ENCODE results near the gene BCL11B. TPM values are rescaled to one million over a fixed set of nuclear protein-coding genes. Genes with fewer than 3 reads are reported as not detected.
A peak's percentile ranks its signal among the peaks of the same experiment; 100 is the strongest.

Gene BCL11B
- total RNA-seq, 2 donors from 2014 or later, result 54.4 to 58.0 TPM

DNA sequence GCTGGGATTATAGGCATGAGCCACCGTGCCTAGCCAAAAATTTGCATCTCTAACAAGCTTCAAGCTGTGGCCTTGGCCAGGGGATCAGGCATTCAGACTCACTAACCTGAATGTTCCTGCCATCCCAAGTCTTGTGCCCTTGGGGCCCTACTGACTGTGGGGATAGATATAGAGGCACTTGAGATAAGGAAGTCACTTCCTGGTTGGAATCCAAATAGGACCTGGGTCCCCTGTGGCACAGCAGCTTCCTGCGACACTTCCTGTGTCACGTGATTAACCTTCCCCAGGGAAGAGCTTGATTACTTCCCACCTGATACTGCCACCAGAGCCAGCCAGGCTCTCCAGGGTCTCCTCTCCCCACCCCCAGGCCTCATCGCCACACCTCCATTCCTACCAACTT is 128.2 kb downstream of the BCL11B start:
- no peaks in the 10 kb centered on the region for H3K27me3 Mint-ChIP-seq (ENCODE audit: low read depth)
- DNase-seq, result no peak
- ATAC-seq (replicated peaks in 1 of 2), result no peak
- H3K4me3 Mint-ChIP-seq, result no peak overlapping the region
- no peaks in the 10 kb centered on the region for H3K4me1 Mint-ChIP-seq (ENCODE audit: low read depth)
- H3K36me3 Mint-ChIP-seq (ENCODE audit: insufficient read depth in 2 of 2), result no peaks in the 10 kb centered on the region
- H3K9me3 Mint-ChIP-seq, result no peaks in the 10 kb centered on the region
- H3K27ac Mint-ChIP-seq, result no peak overlapping the region

DNA sequence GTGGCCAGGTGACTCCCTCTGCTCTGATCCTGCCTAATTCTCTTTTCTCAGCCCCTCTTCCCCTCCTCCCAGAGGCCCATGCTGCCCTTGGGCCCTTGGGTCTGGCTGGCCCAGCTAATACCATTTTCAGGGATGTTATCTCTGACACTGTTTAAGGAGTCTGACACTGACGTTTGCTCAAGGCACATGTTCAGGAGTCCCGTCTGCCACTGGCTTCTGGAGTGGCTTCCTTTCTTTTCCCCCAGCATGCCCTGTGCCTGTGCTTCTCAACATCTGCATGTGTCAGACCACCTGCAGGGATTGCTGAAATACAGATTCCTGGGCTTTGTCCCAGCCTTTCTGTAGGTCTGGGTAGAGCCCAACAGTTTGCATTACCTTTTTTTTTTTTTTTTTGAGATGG is 128.9 kb downstream of the BCL11B start:
- ATAC-seq (replicated peaks in 1 of 2), result no peak
- no peaks in the 10 kb centered on the region for H3K9me3 Mint-ChIP-seq
- H3K27me3 Mint-ChIP-seq (ENCODE audit: low read depth), result no peaks in the 10 kb centered on the region
- H3K4me1 Mint-ChIP-seq (ENCODE audit: low read depth), result peaks cover 5% of the 10 kb centered on the region
- H3K4me3 Mint-ChIP-seq, result no peak overlapping the region
- H3K27ac Mint-ChIP-seq, result no peak overlapping the region
- no peak for DNase-seq
- H3K36me3 Mint-ChIP-seq (ENCODE audit: insufficient read depth in 2 of 2), result no peaks in the 10 kb centered on the region

DNA sequence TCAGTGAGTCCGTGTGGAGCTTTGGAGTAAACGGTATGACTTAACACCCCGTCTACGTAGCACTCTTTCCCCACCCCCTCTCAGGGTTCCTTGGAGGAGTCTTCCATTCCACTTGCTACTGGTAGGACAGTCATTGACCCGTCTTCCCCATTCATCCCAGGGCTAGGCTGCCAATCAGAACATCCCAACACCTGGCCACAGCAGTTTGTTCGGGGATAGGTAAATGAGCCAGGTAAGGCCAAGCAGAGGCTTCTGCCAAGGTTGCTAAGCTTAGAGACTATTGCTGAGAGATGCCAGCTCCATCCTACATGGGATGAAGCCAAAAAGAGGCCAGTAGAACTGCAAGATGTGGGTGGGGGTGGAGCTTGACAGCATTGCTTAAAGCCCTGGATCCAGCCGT is 130.8 kb downstream of the BCL11B start:
- Mint-ChIP-seq H3K27me3 (ENCODE audit: low read depth) (no peaks in the 10 kb centered on the region), H3K27ac (no peak overlapping the region), H3K9me3 (no peaks in the 10 kb centered on the region), H3K4me3 (no peak overlapping the region), H3K36me3 (ENCODE audit: insufficient read depth in 2 of 2) (no peaks in the 10 kb centered on the region), H3K4me1 (ENCODE audit: low read depth) (peaks cover 13% of the 10 kb centered on the region)
- ATAC-seq (replicated peaks in 1 of 2) (no peak), DNase-seq (no peak)

DNA sequence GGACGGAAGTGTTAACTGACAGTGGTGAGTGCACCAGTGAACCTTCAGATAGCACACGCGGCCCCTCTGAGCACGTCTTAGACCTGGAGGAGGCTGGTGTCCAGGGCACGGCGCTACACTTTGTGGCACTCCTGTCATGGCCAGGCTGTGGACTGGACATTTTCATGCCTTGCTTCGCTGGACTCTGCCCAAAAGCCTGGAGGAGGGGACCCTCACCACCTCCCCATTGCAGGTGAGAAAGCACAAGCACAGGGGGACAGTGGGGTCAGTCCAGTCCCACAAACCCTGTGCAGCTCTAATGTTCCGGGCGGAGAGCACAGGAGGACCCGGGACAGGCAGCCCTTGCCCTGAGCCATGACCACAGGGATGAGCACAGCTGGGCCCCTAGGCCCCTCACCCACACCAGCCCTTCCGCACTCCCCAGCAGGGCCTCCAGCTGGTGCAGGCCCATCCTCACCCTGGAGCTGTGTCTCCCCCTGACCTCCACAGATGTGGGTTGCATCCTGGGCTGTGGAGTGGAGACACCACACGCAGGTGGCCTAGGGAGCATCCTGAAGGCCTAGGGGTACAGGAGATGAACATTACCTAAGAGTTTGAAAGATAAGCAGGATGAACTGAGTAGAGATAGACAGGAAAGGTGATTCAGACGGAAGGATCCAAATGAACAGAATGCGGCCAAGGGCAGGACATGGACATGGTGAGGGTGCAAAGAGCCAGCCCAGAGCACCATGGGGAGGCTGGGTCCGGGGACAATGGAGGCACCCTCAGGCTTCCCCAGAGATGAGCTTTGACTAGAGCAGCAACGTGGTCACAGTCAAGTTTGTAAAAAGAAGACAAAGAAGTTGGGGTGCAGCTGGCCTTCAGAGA is 132.8 kb downstream of the BCL11B start:
- peaks cover 13% of the 10 kb centered on the region for H3K4me1 Mint-ChIP-seq (ENCODE audit: low read depth)
- no peaks in the 10 kb centered on the region for H3K9me3 Mint-ChIP-seq
- no peaks in the 10 kb centered on the region for H3K36me3 Mint-ChIP-seq (ENCODE audit: insufficient read depth in 2 of 2)
- H3K27me3 Mint-ChIP-seq (ENCODE audit: low read depth), result no peaks in the 10 kb centered on the region
- no peak overlapping the region for H3K27ac Mint-ChIP-seq
- ATAC-seq (replicated peaks in 1 of 2), result no peak
- DNase-seq, result no peak
- H3K4me3 Mint-ChIP-seq, result no peak overlapping the region

DNA sequence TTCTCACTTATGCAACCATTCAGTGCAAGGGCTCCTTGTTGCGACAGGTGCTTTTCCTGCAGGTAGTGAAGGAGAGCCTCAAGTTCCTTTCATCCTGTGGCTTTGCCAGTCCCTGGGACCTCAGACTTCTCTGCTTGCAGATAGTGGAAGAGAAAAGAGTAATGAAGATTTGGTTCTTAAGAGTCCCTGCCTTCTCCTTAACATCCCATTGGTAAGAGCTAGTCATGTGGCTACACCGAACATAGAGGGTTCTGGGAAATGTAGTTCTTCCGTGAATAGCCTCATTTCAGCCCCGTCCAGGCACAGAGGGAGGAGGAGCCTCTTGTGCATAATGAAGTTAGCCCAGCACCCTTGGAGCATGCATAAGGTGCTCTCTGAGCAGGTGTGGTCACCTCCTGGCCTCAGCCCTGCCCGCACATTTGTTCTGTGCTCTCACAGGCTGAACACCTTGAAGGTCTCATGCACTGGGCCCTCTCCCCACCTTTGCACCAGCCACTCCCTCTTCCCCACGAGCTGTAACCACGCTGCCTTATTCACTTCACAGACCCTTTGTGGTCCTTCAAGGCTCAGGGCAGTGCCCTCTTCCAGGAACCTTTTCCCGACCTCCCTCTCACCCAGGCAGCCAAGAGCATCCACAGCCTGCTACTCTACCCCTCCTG is 134.0 kb downstream of the BCL11B start:
- H3K36me3 Mint-ChIP-seq (ENCODE audit: insufficient read depth in 2 of 2), result no peaks in the 10 kb centered on the region
- H3K4me1 Mint-ChIP-seq (ENCODE audit: low read depth), result peaks cover 13% of the 10 kb centered on the region
- DNase-seq (peak in 1 of 2 donors; percentile 14), ATAC-seq (replicated peaks in 1 of 2) (peak; percentile 51 to 78)
- no peak overlapping the region for H3K27ac Mint-ChIP-seq
- peak overlapping the region; percentile 37 to 42 for H3K4me3 Mint-ChIP-seq
- H3K27me3 Mint-ChIP-seq (ENCODE audit: low read depth), result no peaks in the 10 kb centered on the region
- H3K9me3 Mint-ChIP-seq, result no peaks in the 10 kb centered on the region

DNA sequence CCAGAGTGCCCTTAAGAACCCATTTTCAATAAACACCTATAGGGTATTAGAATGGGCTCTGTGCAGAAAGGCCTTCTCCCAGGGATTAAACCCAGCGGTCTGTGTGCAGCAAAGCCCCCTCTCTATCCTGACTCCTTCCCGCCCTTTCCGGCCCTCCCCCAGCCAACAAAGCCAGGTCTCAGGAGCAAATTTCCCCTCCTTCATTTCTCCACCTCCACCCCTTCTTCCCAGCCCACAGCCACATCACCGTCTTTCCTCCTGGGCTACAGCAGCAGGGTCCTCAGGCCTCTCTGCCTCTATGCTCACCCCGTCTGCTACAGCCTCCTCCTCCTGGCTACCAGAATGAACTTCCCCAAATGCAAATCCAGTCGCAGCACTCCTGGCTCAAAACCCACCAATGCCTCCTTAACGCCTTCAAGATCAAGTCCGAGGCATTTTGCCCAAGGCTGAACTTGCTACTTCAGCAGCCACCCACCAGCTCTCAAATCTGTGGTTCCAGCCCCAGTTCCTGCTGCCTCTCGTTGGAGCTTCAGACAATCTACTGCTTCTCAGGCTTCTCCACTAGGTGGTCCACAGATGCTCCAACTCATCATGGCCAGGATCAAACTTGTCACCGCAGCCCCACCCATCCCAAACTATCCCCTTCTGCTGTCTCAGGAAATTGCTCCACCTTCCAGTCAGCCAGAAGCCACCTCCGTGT is 134.8 kb downstream of the BCL11B start:
- H3K27me3 Mint-ChIP-seq (ENCODE audit: low read depth), result no peaks in the 10 kb centered on the region
- DNase-seq (no peak), ATAC-seq (replicated peaks in 1 of 2) (no peak)
- no peaks in the 10 kb centered on the region for H3K9me3 Mint-ChIP-seq
- H3K4me1 Mint-ChIP-seq (ENCODE audit: low read depth), result peaks cover 13% of the 10 kb centered on the region
- no peak overlapping the region for H3K27ac Mint-ChIP-seq
- no peaks in the 10 kb centered on the region for H3K36me3 Mint-ChIP-seq (ENCODE audit: insufficient read depth in 2 of 2)
- peak overlapping the region in 1 of 2 donors; percentile 37 for H3K4me3 Mint-ChIP-seq

DNA sequence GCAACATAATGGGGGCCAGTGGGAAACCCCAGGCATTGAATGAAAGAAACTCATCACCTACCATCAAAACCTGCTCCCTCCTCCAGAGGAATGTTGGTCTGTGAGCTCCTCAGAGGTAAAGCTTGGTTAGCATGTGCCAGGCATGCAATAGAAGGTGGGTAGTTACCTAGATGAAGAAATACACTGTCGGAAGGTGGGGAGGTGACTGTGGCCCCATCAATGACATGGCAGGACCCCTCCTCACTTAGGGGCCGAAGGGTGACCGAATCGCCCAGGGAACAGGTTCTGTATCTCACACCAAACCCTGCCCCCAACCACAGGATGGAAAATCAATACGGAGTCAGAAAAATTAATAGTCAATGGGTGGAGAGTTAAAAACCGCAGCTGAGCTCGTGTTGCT is 135.6 kb downstream of the BCL11B start:
- ATAC-seq (replicated peaks in 1 of 2), result no peak
- DNase-seq, result no peak
- Mint-ChIP-seq H3K4me1 (ENCODE audit: low read depth) (peaks cover 13% of the 10 kb centered on the region), H3K27me3 (ENCODE audit: low read depth) (no peaks in the 10 kb centered on the region), H3K27ac (no peak overlapping the region), H3K36me3 (ENCODE audit: insufficient read depth in 2 of 2) (no peaks in the 10 kb centered on the region), H3K4me3 (no peak overlapping the region), H3K9me3 (no peaks in the 10 kb centered on the region)

DNA sequence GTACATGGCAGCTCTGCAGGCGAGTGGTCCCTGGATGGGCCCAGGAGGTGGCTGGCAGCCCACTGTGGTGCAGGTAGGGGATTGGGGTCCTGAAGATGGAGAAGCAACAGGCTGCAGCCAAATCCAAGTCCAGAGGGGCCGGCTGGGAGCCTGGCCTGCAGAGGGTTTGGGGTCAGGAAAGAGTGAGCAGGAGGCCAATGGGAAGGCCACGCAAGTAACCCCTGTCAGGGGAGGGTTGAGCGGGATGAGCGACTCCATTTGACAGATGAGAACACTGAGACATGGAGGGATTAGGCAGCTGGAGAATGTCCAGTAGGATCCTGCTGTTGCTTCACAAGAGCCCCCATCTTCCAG is 136.0 kb downstream of the BCL11B start:
- Mint-ChIP-seq H3K9me3 (no peaks in the 10 kb centered on the region), H3K4me1 (ENCODE audit: low read depth) (peaks cover 13% of the 10 kb centered on the region), H3K27ac (no peak overlapping the region), H3K4me3 (no peak overlapping the region), H3K36me3 (ENCODE audit: insufficient read depth in 2 of 2) (no peaks in the 10 kb centered on the region), H3K27me3 (ENCODE audit: low read depth) (no peaks in the 10 kb centered on the region)
- DNase-seq, result no peak
- no peak for ATAC-seq (replicated peaks in 1 of 2)

DNA sequence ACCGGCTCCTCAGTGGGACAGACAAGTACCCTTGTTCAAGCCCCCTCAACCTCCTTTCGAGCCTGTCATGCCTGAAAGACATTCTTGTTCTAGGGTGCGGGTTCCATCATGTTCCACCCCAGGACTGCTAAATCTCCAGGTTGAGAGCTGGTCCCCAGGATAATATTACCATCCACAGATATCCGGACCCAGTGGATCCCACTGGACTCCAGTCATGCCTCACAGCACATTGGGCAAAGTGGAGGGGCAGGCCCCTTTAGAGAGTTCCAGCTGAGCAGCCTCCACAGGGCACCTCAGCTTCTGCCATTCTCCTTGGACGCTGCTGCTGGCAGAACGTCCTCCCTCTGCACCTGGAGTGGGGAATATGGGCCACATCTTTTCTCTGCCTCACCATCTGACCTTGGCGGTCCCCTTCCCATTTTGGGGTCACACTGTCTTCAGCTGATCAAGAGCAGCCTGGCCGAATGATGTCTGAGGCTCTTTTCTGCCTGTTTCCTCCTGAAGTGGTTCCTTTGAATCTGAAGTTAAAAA is 137.4 kb downstream of the BCL11B start:
- H3K27ac Mint-ChIP-seq, result no peak overlapping the region
- no peak overlapping the region for H3K4me3 Mint-ChIP-seq
- no peak for DNase-seq
- no peaks in the 10 kb centered on the region for H3K36me3 Mint-ChIP-seq (ENCODE audit: insufficient read depth in 2 of 2)
- no peaks in the 10 kb centered on the region for H3K9me3 Mint-ChIP-seq
- peaks cover 15% of the 10 kb centered on the region for H3K4me1 Mint-ChIP-seq (ENCODE audit: low read depth)
- no peaks in the 10 kb centered on the region for H3K27me3 Mint-ChIP-seq (ENCODE audit: low read depth)
- ATAC-seq (replicated peaks in 1 of 2), result no peak

DNA sequence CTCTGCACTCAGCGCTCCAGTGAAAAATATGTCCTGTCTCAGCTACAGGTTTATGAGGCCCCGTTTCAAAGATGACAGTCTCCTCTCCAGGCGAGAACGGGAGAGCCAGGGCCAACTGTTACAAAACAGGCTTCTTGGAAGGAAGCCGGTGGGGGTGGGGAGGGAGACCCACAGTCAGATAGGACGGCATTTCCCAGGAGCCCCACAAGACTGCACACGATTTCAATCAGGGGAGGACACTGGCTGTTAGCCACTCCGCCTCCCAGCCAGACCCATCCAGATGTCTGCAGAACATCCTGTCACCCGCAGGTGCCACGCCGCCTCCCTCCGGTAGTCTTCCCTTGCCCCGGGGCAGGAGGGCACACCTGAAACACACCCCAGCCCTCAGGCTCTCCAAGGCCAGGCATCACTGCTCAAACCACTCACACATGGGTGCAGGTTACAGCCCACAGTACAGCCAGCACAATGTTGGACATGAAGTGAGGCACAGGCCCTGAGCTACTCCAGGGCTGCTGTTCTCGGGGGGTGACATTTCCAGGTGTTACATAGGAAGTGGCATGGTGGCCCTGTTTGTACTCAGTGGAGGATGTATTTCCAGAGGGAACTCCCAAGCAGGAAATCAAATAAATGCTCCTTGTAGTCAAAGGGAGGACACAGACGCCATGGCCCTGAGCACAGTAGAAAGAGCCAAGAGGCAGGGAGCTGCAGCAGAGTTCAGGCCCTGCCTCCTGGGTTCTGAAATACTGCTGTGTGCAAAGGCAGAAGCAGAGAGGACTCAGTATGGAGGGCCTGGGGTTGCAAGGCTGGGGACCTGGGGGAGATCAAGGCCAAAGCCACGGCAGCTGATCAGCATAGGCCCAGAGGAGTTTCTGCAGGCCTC is 138.1 kb downstream of the BCL11B start:
- Mint-ChIP-seq H3K9me3 (no peaks in the 10 kb centered on the region), H3K4me1 (ENCODE audit: low read depth) (peaks cover 22% of the 10 kb centered on the region), H3K36me3 (ENCODE audit: insufficient read depth in 2 of 2) (no peaks in the 10 kb centered on the region), H3K27me3 (ENCODE audit: low read depth) (no peaks in the 10 kb centered on the region), H3K27ac (no peak overlapping the region), H3K4me3 (no peak overlapping the region)
- ATAC-seq (replicated peaks in 1 of 2), result no peak
- DNase-seq, result no peak

DNA sequence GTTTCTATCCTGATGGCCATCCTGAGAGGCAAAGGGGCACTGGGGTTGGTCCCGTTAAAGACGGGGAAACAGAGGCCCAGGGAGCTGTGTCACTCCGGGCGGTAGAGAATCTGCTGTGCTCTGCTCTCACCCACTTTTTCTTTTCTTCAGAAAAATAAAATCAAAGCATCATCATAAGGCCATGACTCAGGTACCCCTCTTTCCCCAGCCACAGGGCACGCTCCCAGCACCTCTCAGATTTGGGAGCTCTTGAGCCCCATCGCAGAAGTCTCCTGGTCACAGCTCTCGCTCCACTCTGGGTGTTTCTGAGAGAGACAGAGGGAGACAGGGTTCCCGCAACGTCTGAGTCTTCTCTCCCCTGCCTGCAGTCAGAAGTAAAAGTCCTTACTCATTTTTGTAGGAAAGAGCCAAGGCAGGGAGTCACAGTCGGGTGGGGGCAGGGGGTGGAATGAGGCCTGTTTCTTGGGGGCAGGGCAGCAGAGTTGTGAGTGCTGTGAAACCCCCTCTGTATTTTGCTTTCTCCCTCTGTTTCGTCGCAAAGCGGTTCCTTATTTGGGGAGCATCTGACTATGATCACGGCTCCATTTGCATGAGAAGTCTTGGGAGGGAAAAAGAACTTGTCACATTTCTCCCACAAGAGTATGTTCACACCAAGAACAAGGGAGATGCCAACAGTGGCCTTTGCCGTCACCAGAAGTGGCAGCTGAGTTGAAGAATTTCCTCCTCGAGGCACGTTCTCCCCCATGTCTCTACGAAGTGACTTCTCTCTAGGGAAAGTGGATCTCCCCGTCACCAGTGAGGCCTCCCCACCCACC is 139.0 kb downstream of the BCL11B start:
- Mint-ChIP-seq H3K27me3 (ENCODE audit: low read depth) (no peaks in the 10 kb centered on the region), H3K27ac (no peak overlapping the region), H3K4me1 (ENCODE audit: low read depth) (peaks cover 17% of the 10 kb centered on the region), H3K4me3 (no peak overlapping the region), H3K9me3 (no peaks in the 10 kb centered on the region), H3K36me3 (ENCODE audit: insufficient read depth in 2 of 2) (no peaks in the 10 kb centered on the region)
- ATAC-seq (replicated peaks in 1 of 2) (no peak), DNase-seq (no peak)

Measured in activated T-cell treated with anti-CD3 and anti-CD28 coated beads, Interleukin-2, amount 50 U/mL, for 72 hours (primary cell).